MCF 10A (cell line): ENCODE measurements around the gene BSCL2. TPM values are rescaled to one million over a fixed set of nuclear protein-coding genes. Genes with fewer than 3 reads are reported as not detected.

ENCODE experiments used
- BruUV-seq: library from RNA; stranded (reverse); fragments of 400-500 nt; replicated peaks from 2 replicates; lab custom pipeline; 2021; lab: Mats Ljungman, UMichigan
- CTCF ChIA-PET: fragments of 300-600 bp; sonication (Branson Sonifier 250); formaldehyde crosslinking; extraction: SDS; loops from one replicate; lab custom pipeline; 2021; ENCODE audit warnings: antibody characterized with exemption, inconsistent platforms; lab: Yijun Ruan, JAX
- POLR2A ChIA-PET: fragments of 300-600, 350-650 bp; sonication (Branson Sonifier 250); formaldehyde crosslinking; extraction: SDS; loops from one replicate; lab custom pipeline; 2020; ENCODE audit warnings: antibody characterized with exemption, inconsistent platforms; lab: Yijun Ruan, JAX
- DNase-seq: peaks from one replicate; pipeline ENCODE4 v3.0.0-alpha.2; 2018; ENCODE audit not compliant: unreplicated experiment
- H3K27ac Mint-ChIP-seq: one replicate; pipeline ENCODE4 v1.8.0; 2022; ENCODE audit warnings: mild to moderate bottlenecking, low read depth, mixed read lengths; ENCODE audit not compliant: unreplicated experiment
- H3K27me3 Mint-ChIP-seq: one replicate; pipeline ENCODE4 v1.8.0; 2022; ENCODE audit warnings: mixed read lengths; ENCODE audit not compliant: insufficient read depth, unreplicated experiment
- H3K36me3 Mint-ChIP-seq: one replicate; pipeline ENCODE4 v1.8.0; 2022; ENCODE audit warnings: mild to moderate bottlenecking, moderate library complexity, mixed read lengths; ENCODE audit not compliant: insufficient read depth, unreplicated experiment
- H3K4me1 Mint-ChIP-seq: one replicate; pipeline ENCODE4 v1.8.0; 2022; ENCODE audit warnings: mixed read lengths; ENCODE audit not compliant: insufficient read depth, unreplicated experiment
- H3K4me3 Mint-ChIP-seq: one replicate; pipeline ENCODE4 v1.8.0; 2022; ENCODE audit warnings: mild to moderate bottlenecking, moderate library complexity, mixed read lengths; ENCODE audit not compliant: unreplicated experiment
- H3K9me3 Mint-ChIP-seq: one replicate; pipeline ENCODE4 v1.8.0; 2022; ENCODE audit warnings: mixed read lengths; ENCODE audit not compliant: unreplicated experiment
- intact Hi-C: fragments of 100-400 bp; cut with micrococcal nuclease; formaldehyde crosslinking; loops from 2 replicates; pipeline ENCODE4 v1.14.1; 2022
- total RNA-seq: library from RNA; stranded (reverse); gene quantifications from 2 replicates; pipeline ENCODE4 v1.2.3, GENCODE V29; 2022
- TF ChIP-seq, protein P1 (sequence below): fragments of 200-600 bp; IDR thresholded peaks from one replicate; pipeline ENCODE4 v1.8.0; 2022; ENCODE audit warnings: antibody characterized with exemption, mild to moderate bottlenecking; ENCODE audit not compliant: unreplicated experiment

BSCL2 gene
- total RNA-seq, 1 experiment from 2014 or later: 33.1 TPM

DNA sequence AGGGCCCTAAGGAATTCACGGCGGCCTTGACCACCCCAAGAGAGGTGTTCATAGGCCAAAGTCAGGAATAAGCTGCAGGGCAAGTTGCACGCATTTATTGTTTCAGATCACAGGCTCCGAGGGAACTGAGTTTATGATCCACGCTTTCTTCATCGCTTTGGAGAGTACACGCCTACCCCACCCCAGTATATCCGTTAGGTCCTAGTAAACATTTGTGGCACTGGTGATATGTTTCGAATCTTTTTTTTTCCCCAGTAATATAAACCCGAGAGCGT is 61.6 kb downstream of the BSCL2 start:
- DNase-seq: peak; percentile 5
- intact Hi-C loops: loop anchor here (5.0 kb wide), 1 partner anchor 33 kb away; the partner anchor contains the start of genes EML3 and ROM1
- Mint-ChIP-seq H3K27me3 (no peaks in the 10 kb centered on the region), H3K4me3 (peak overlapping the region; percentile 95), H3K9me3 (no peaks in the 10 kb centered on the region), H3K36me3 (peaks cover 46% of the 10 kb centered on the region), H3K27ac (peak overlapping the region; percentile 92), H3K4me1 (no peaks in the 10 kb centered on the region)
- BruUV-seq: no TSS peak
- TF ChIP-seq, protein P1, sequence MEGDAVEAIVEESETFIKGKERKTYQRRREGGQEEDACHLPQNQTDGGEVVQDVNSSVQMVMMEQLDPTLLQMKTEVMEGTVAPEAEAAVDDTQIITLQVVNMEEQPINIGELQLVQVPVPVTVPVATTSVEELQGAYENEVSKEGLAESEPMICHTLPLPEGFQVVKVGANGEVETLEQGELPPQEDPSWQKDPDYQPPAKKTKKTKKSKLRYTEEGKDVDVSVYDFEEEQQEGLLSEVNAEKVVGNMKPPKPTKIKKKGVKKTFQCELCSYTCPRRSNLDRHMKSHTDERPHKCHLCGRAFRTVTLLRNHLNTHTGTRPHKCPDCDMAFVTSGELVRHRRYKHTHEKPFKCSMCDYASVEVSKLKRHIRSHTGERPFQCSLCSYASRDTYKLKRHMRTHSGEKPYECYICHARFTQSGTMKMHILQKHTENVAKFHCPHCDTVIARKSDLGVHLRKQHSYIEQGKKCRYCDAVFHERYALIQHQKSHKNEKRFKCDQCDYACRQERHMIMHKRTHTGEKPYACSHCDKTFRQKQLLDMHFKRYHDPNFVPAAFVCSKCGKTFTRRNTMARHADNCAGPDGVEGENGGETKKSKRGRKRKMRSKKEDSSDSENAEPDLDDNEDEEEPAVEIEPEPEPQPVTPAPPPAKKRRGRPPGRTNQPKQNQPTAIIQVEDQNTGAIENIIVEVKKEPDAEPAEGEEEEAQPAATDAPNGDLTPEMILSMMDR: no peak
- ChIA-PET CTCF (interaction anchor here (1.0 to 1.5 kb wide), 2 partner anchors 45 to 251 kb away, joined by 3 to 8 read pairs; no protein-coding TSS in a partner anchor), POLR2A (interaction anchor here (0.6 to 7.1 kb wide), 21 partner anchors 10 to 236 kb away, joined by 3 to 98 read pairs (median 8); partner anchors contain the start of genes AHNAK, B3GAT3, C11orf98 and CSKMT)

DNA sequence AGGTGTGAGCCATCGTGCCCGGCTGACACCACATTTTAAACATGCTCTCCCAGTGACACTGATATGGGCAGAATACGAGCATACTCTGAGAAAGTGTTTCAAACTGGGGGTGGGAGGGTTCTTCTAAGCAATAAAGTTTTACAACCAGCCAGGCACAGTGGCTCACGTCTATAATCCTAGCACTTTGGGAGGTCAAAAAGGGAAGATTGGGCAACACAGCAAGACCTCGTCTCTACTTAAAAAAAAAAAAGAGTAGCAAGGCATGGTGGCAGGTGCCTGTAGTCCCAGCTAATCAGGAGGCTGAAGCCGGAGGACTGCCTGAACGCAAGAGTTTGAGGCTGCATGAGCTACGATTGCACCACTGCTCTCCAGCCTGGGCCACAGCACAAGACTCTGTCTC is 63.0 kb downstream of the BSCL2 start:
- no peak overlapping the region for H3K27ac Mint-ChIP-seq
- CTCF ChIA-PET: interaction anchor here (0.6 to 1.0 kb wide), 4 partner anchors 14 to 54 kb away, joined by 3 to 4 read pairs (median 3); no protein-coding TSS in a partner anchor

More for the DNA sequence above, 63.0 kb downstream of the BSCL2 start:
- H3K27me3 Mint-ChIP-seq: no peaks in the 10 kb centered on the region
- no peaks in the 10 kb centered on the region for H3K9me3 Mint-ChIP-seq
- H3K4me1 Mint-ChIP-seq: no peaks in the 10 kb centered on the region
- peaks cover 48% of the 10 kb centered on the region for H3K36me3 Mint-ChIP-seq
- no peak for DNase-seq
- TF ChIP-seq, protein P1: no peak
- POLR2A ChIA-PET: interaction anchor here (0.6 to 6.5 kb wide), 12 partner anchors 9 to 1768 kb away, joined by 3 to 95 read pairs (median 4); partner anchors contain the start of genes B3GAT3, HNRNPUL2, INTS5 and LBHD1
- H3K4me3 Mint-ChIP-seq: peak overlapping the region; percentile 95
- intact Hi-C loops: no loop called here
- no TSS peak for BruUV-seq

Other genes with a start within 250 kb of the BSCL2 start
- gene AHNAK, start 160.6 kb downstream of the BSCL2 start, total RNA-seq: 416 and 429 TPM in 2 replicates
- gene EEF1G, start 133.5 kb downstream of the BSCL2 start, total RNA-seq: 1,510 and 1,855 TPM in 2 replicates
- gene TUT1, start 115.9 kb downstream of the BSCL2 start, total RNA-seq: 26.0 and 28.3 TPM in 2 replicates
- 139 and 176 TPM in 2 replicates for gene MTA2, start 105.6 kb downstream of the BSCL2 start, total RNA-seq
- 33.9 and 43.7 TPM in 2 replicates for gene EML3, start 94.6 kb downstream of the BSCL2 start, total RNA-seq
- 2.5 and 2.9 TPM in 2 replicates for gene ROM1, start 94.2 kb downstream of the BSCL2 start, total RNA-seq
- gene B3GAT3, start 85.4 kb downstream of the BSCL2 start, total RNA-seq: 40.1 and 42.4 TPM in 2 replicates
- gene GANAB, start 60.8 kb downstream of the BSCL2 start, total RNA-seq: 364 and 374 TPM in 2 replicates
- 17.4 and 19.3 TPM in 2 replicates for gene INTS5, start 54.1 kb downstream of the BSCL2 start, total RNA-seq
- 81.2 and 91.6 TPM in 2 replicates for gene C11orf98, start 42.2 kb downstream of the BSCL2 start, total RNA-seq
- gene CSKMT, start 42.1 kb downstream of the BSCL2 start, total RNA-seq: 15.4 and 31.2 TPM in 2 replicates
- gene UQCC3, start 35.8 kb downstream of the BSCL2 start, total RNA-seq: 11.6 and 13.8 TPM in 2 replicates
- 8.3 and 8.7 TPM in 2 replicates for gene LBHD1, start 35.2 kb downstream of the BSCL2 start, total RNA-seq
- gene UBXN1, start 28.4 kb downstream of the BSCL2 start, total RNA-seq: 146 and 153 TPM in 2 replicates
- 0.42 and 0.81 TPM in 2 replicates for gene LRRN4CL, start 17.9 kb downstream of the BSCL2 start, total RNA-seq
- gene GNG3, start 252 bp upstream of the BSCL2 start, total RNA-seq: not detected in 2 replicates
- gene HNRNPUL2, start 20.0 kb upstream of the BSCL2 start, total RNA-seq: 36.4 and 36.6 TPM in 2 replicates
- gene TTC9C, start 21.1 kb upstream of the BSCL2 start, total RNA-seq: 27.3 and 31.9 TPM in 2 replicates
- 7.1 and 11.6 TPM in 2 replicates for gene ZBTB3, start 46.7 kb upstream of the BSCL2 start, total RNA-seq
- gene POLR2G, start 54.2 kb upstream of the BSCL2 start, total RNA-seq: 95.0 and 95.1 TPM in 2 replicates
- gene TAF6L, start 64.0 kb upstream of the BSCL2 start, total RNA-seq: 11.6 and 12.0 TPM in 2 replicates
- gene TMEM179B, start 80.0 kb upstream of the BSCL2 start, total RNA-seq: 45.1 and 47.8 TPM in 2 replicates
- 9.6 and 9.9 TPM in 2 replicates for gene TMEM223, start 84.6 kb upstream of the BSCL2 start, total RNA-seq
- 47.6 and 53.3 TPM in 2 replicates for gene NXF1, start 98.0 kb upstream of the BSCL2 start, total RNA-seq
- gene STX5, start 124.6 kb upstream of the BSCL2 start, total RNA-seq: 71.8 and 72.0 TPM in 2 replicates
- gene TEX54, start 125.4 kb upstream of the BSCL2 start, total RNA-seq: not detected in 2 replicates
- 91.3 and 115 TPM in 2 replicates for gene WDR74, start 132.2 kb upstream of the BSCL2 start, total RNA-seq
- 838 and 896 TPM in 2 replicates for gene SLC3A2, start 173.5 kb upstream of the BSCL2 start, total RNA-seq
- not detected in 2 replicates for gene CHRM1, start 213.9 kb upstream of the BSCL2 start, total RNA-seq